ENCODE data around the gene LGALS8.

DNA sequence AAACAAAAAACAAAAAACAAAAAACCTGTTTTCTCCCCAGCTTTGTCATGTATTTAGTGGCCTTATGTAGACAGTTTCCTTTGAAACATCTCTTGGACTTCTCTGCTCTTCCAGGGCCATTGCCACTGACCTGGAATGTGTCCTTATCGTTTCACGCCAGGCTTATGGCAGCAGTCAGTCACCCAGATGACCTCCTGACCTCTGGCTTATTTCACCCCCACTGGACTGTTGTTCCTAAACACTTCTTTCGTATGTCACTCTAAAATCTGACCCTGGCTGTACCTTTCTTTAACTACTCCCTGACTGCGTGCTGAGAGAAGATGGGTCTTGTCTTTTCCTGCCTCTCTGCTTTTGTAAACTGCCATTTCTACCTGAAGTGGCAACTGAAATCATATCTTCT, 9.1 kb downstream of the LGALS8 start:
- no peak for TF ChIP-seq EZH2 (IDR thresholded peaks at IDR 0.05; ENCODE audit: borderline replicate concordance, low read depth, low read length, poor library complexity, severe bottlenecking)
- TF ChIP-seq, protein P1, sequence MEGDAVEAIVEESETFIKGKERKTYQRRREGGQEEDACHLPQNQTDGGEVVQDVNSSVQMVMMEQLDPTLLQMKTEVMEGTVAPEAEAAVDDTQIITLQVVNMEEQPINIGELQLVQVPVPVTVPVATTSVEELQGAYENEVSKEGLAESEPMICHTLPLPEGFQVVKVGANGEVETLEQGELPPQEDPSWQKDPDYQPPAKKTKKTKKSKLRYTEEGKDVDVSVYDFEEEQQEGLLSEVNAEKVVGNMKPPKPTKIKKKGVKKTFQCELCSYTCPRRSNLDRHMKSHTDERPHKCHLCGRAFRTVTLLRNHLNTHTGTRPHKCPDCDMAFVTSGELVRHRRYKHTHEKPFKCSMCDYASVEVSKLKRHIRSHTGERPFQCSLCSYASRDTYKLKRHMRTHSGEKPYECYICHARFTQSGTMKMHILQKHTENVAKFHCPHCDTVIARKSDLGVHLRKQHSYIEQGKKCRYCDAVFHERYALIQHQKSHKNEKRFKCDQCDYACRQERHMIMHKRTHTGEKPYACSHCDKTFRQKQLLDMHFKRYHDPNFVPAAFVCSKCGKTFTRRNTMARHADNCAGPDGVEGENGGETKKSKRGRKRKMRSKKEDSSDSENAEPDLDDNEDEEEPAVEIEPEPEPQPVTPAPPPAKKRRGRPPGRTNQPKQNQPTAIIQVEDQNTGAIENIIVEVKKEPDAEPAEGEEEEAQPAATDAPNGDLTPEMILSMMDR (conservative IDR thresholded peaks at IDR 0.05; ENCODE audit: low read depth, low read length), result no peak

All from A673 (cell line).